HEK293 (cell line): ENCODE results near the gene HIP1.
"Not testable (repeated sequence)": the region's sequence is repeated elsewhere in the genome, so short reads cannot be mapped to it uniquely, and the experiment has no call there.

Source experiments
- CTCF ChIA-PET: fragments of 350-600 bp; formaldehyde crosslinking; extraction: SDS; loops from one replicate; lab custom pipeline; 2021; ENCODE audit warnings: antibody characterized with exemption; lab: Yijun Ruan, JAX
- POLR2A ChIA-PET: fragments of 300-600 bp; formaldehyde crosslinking; extraction: SDS; loops from one replicate; lab custom pipeline; 2020; ENCODE audit warnings: antibody characterized with exemption, inconsistent platforms; lab: Yijun Ruan, JAX
- H3K27ac ChIP-seq: fragments of 200-500 bp; sonication (Bioruptor generic); 2 replicates; pipeline ENCODE4 v1.5.1; 2014; ENCODE audit warnings: low read depth, low read length, control low read depth, inconsistent platforms; ENCODE audit errors: extremely low read depth
- H3K36me3 ChIP-seq, 2 experiments: fragments of 200-500 bp in 1 of 2; sonication (Bioruptor generic) in 1 of 2; 1 replicate in 1 of 2; 2 replicates in 1 of 2; pipeline ENCODE4 v1.5.1; 2014 to 2017; ENCODE audit warnings: inconsistent platforms in 2 of 2, low read length in 2 of 2; ENCODE audit not compliant: control insufficient read depth in 2 of 2, insufficient read depth in 1 of 2
- H3K4me1 ChIP-seq: fragments of 200-500 bp; sonication (Bioruptor generic); 2 replicates; pipeline ENCODE4 v1.5.1; 2014; ENCODE audit warnings: mild to moderate bottlenecking, low read length, inconsistent platforms; ENCODE audit not compliant: control insufficient read depth, insufficient read depth
- H3K4me3 ChIP-seq: 2 replicates; pipeline ENCODE4 v1.5.1; 2011; ENCODE audit warnings: low read depth, mild to moderate bottlenecking, control low read depth, low read length, moderate library complexity
- H3K9me3 ChIP-seq: fragments of 200-500 bp; sonication (Bioruptor generic); 2 replicates; pipeline ENCODE4 v1.5.1; 2014; ENCODE audit warnings: low read depth, low read length, inconsistent platforms; ENCODE audit not compliant: control insufficient read depth, insufficient read depth
- GLIS1 ChIP-seq: fragments of 450-650 bp; formaldehyde crosslinking; IDR thresholded peaks from 2 replicates; pipeline ENCODE4 v1.5.1; 2016; ENCODE audit warnings: missing biosample characterization, missing genetic modification characterization
- GLIS2 ChIP-seq: fragments of 450-650 bp; formaldehyde crosslinking; IDR thresholded peaks from 2 replicates; pipeline ENCODE4 v1.5.1; 2016; ENCODE audit warnings: missing biosample characterization, missing genetic modification characterization
- KLF1 ChIP-seq: fragments of 450-650 bp; formaldehyde crosslinking; IDR thresholded peaks from 2 replicates; pipeline ENCODE4 v1.5.1; 2016; ENCODE audit warnings: missing biosample characterization, missing genetic modification characterization
- KLF17 ChIP-seq: fragments of 450-650 bp; formaldehyde crosslinking; IDR thresholded peaks from 2 replicates; pipeline ENCODE4 v1.5.1; 2016; ENCODE audit warnings: missing biosample characterization, missing genetic modification characterization
- KLF8 ChIP-seq: fragments of 450-650 bp; formaldehyde crosslinking; IDR thresholded peaks from 2 replicates; pipeline ENCODE4 v1.5.1; 2016; ENCODE audit warnings: missing biosample characterization, missing genetic modification characterization
- PATZ1 ChIP-seq: fragments of 450-650 bp; formaldehyde crosslinking; IDR thresholded peaks from 2 replicates; pipeline ENCODE4 v1.5.1; 2016; ENCODE audit warnings: missing biosample characterization, missing genetic modification characterization
- SP3 ChIP-seq: fragments of 450-650 bp; formaldehyde crosslinking; IDR thresholded peaks from 2 replicates; pipeline ENCODE4 v1.5.1; 2016; ENCODE audit warnings: missing biosample characterization, missing genetic modification characterization
- SP7 ChIP-seq: fragments of 450-650 bp; formaldehyde crosslinking; IDR thresholded peaks from 2 replicates; pipeline ENCODE4 v1.5.1; 2016; ENCODE audit warnings: missing biosample characterization, missing genetic modification characterization
- ZBTB10 ChIP-seq: fragments of 450-650 bp; formaldehyde crosslinking; IDR thresholded peaks from 2 replicates; pipeline ENCODE4 v1.5.1; 2016; ENCODE audit warnings: missing biosample characterization, missing genetic modification characterization
- ZBTB20 ChIP-seq: fragments of 450-650 bp; formaldehyde crosslinking; IDR thresholded peaks from 2 replicates; pipeline ENCODE4 v1.5.1; 2016; ENCODE audit warnings: missing biosample characterization, missing genetic modification characterization
- ZBTB48 ChIP-seq: fragments of 450-650 bp; formaldehyde crosslinking; IDR thresholded peaks from 2 replicates; pipeline ENCODE4 v1.5.1; 2016; ENCODE audit warnings: missing biosample characterization, missing genetic modification characterization
- ZBTB7A ChIP-seq: fragments of 450-650 bp; formaldehyde crosslinking; IDR thresholded peaks from 2 replicates; pipeline ENCODE4 v1.5.1; 2016; ENCODE audit warnings: low read depth, missing biosample characterization, missing genetic modification characterization
- ZBTB8A ChIP-seq: fragments of 450-650 bp; formaldehyde crosslinking; IDR thresholded peaks from 2 replicates; pipeline ENCODE4 v1.5.1; 2016; ENCODE audit warnings: missing biosample characterization, missing genetic modification characterization
- ZEB2 ChIP-seq: fragments of 450-650 bp; formaldehyde crosslinking; IDR thresholded peaks from 2 replicates; pipeline ENCODE4 v1.5.1; 2016; ENCODE audit warnings: missing biosample characterization, missing genetic modification characterization
- ZFP69B ChIP-seq: fragments of 450-650 bp; formaldehyde crosslinking; IDR thresholded peaks from 2 replicates; pipeline ENCODE4 v1.5.1; 2016; ENCODE audit warnings: missing biosample characterization, missing genetic modification characterization
- ZIC2 ChIP-seq: fragments of 450-650 bp; formaldehyde crosslinking; IDR thresholded peaks from 2 replicates; pipeline ENCODE4 v1.5.1; 2016; ENCODE audit warnings: missing biosample characterization, missing genetic modification characterization
- ZNF112 ChIP-seq: fragments of 450-650 bp; formaldehyde crosslinking; IDR thresholded peaks from 2 replicates; pipeline ENCODE4 v1.5.0; 2017; ENCODE audit warnings: missing biosample characterization, missing genetic modification characterization
- ZNF132 ChIP-seq: fragments of 450-650 bp; formaldehyde crosslinking; IDR thresholded peaks from 2 replicates; pipeline ENCODE4 v1.5.1; 2017; ENCODE audit warnings: missing biosample characterization, missing genetic modification characterization, borderline replicate concordance
- ZNF335 ChIP-seq: fragments of 450-650 bp; formaldehyde crosslinking; conservative IDR thresholded peaks from 2 replicates; pipeline ENCODE4 v1.5.1; 2016; ENCODE audit warnings: missing biosample characterization, missing genetic modification characterization
- ZNF350 ChIP-seq: fragments of 450-650 bp; formaldehyde crosslinking; IDR thresholded peaks from 2 replicates; pipeline ENCODE4 v1.5.0; 2017; ENCODE audit warnings: missing biosample characterization, mild to moderate bottlenecking, missing genetic modification characterization
- ZNF423 ChIP-seq: fragments of 450-650 bp; formaldehyde crosslinking; IDR thresholded peaks from 2 replicates; pipeline ENCODE4 v1.5.1; 2016; ENCODE audit warnings: missing biosample characterization, missing genetic modification characterization
- ZNF449 ChIP-seq: fragments of 450-650 bp; formaldehyde crosslinking; IDR thresholded peaks from 2 replicates; pipeline ENCODE4 v1.5.1; 2017; ENCODE audit warnings: missing biosample characterization, mild to moderate bottlenecking, missing genetic modification characterization, moderate library complexity
- ZNF473 ChIP-seq: fragments of 450-650 bp; formaldehyde crosslinking; IDR thresholded peaks from 2 replicates; pipeline ENCODE4 v1.5.1; 2017; ENCODE audit warnings: missing biosample characterization, missing genetic modification characterization
- ZNF501 ChIP-seq: fragments of 450-650 bp; formaldehyde crosslinking; IDR thresholded peaks from 2 replicates; pipeline ENCODE4 v1.5.1; 2016; ENCODE audit warnings: missing biosample characterization, missing genetic modification characterization
- ZNF610 ChIP-seq: fragments of 450-650 bp; formaldehyde crosslinking; IDR thresholded peaks from 2 replicates; pipeline ENCODE4 v1.5.1; 2016; ENCODE audit warnings: missing biosample characterization, missing genetic modification characterization, borderline replicate concordance
- ZNF777 ChIP-seq: fragments of 450-650 bp; formaldehyde crosslinking; IDR thresholded peaks from 2 replicates; pipeline ENCODE4 v1.5.1; 2017; ENCODE audit warnings: missing biosample characterization, missing genetic modification characterization, borderline replicate concordance
- ZXDB ChIP-seq: fragments of 450-650 bp; formaldehyde crosslinking; IDR thresholded peaks from 2 replicates; pipeline ENCODE4 v1.5.1; 2016; ENCODE audit warnings: missing biosample characterization, missing genetic modification characterization

HIP1 gene

GRCh38 chr7:75738604-75738974 lies at the start of gene HIP1:
Gene HIP1, minus strand, starts transcription at chr7:75738941. Its CDS starts 21 bp downstream, at chr7:75738920.
- peak within 1 kb of the TSS; percentile 72; the same call in 1 of the 2 replicates for H3K27ac ChIP-seq
- CTCF ChIA-PET: interaction anchor here (0.6 kb wide), 1 partner anchor 55 kb away, joined by 3 read pairs; no protein-coding TSS in a partner anchor

GRCh38 chr7:75788154-75788847 lies 49.6 kb upstream of the HIP1 start:
- CTCF ChIA-PET: interaction anchor here (0.7 kb wide), 1 partner anchor 79 kb away, joined by 3 read pairs; no protein-coding TSS in a partner anchor

More at GRCh38 chr7:75738604-75738974, at the start of gene HIP1:
- POLR2A ChIA-PET: no interaction called here
- Histone ChIP-seq H3K4me3 (peak within 1 kb of the TSS; percentile 96), H3K9me3 (no peaks in the 10 kb centered on the region), H3K4me1 (no peaks in the 10 kb centered on the region), H3K36me3 (no peaks in the 10 kb centered on the region)
- TF ChIP-seq PATZ1 (peak; percentile 62), GLIS1 (tag by site-specific recombination) (peak; percentile 26), ZEB2 (peak; percentile 58), KLF8 (0 out of 2 replicates have a peak, but pooled peaks have one; percentile 6), ZBTB7A (tag by site-specific recombination) (peak; percentile 64; the same call in 1 of the 2 replicates), ZNF777 (tag by site-specific recombination) (peak; percentile 62; the same call in 1 of the 2 replicates), KLF1 (tag by site-specific recombination) (0 out of 2 replicates have a peak, but pooled peaks have one; percentile 22), ZFP69B (tag by site-specific recombination) (0 out of 2 replicates have a peak, but pooled peaks have one; percentile 21), ZBTB10 (tag by site-specific recombination) (peak; percentile 93), SP7 (tag by site-specific recombination) (peak; percentile 11; the same call in 1 of the 2 replicates), ZNF610 (tag by site-specific recombination) (no peak), ZNF350 (tag by site-specific recombination) (no peak), ZNF473 (tag by site-specific recombination) (no peak), SP3 (tag by site-specific recombination) (no peak), ZNF449 (tag by site-specific recombination) (peak; percentile 72), ZNF132 (tag by site-specific recombination) (no peak), ZNF423 (tag by site-specific recombination) (0 out of 2 replicates have a peak, but pooled peaks have one; percentile 45), KLF17 (tag by site-specific recombination) (0 out of 2 replicates have a peak, but pooled peaks have one; percentile 59), GLIS2 (peak; percentile 84), ZBTB8A (tag by site-specific recombination) (0 out of 2 replicates have a peak, but pooled peaks have one; percentile 14), ZBTB20 (peak; percentile 81), ZNF112 (tag by site-specific recombination) (no peak), ZBTB48 (tag by site-specific recombination) (peak; percentile 80), ZNF335 (tag by site-specific recombination) (peak; percentile 98), ZIC2 (tag by site-specific recombination) (peak; percentile 66), ZNF501 (tag by site-specific recombination) (0 out of 2 replicates have a peak, but pooled peaks have one; percentile 42), ZXDB (peak; percentile 86)

More at GRCh38 chr7:75788154-75788847, 49.6 kb upstream of the HIP1 start:
- not testable (repeated sequence) for H3K4me3 ChIP-seq, H3K36me3 ChIP-seq, H3K27ac ChIP-seq, H3K9me3 ChIP-seq, H3K4me1 ChIP-seq
- POLR2A ChIA-PET: interaction anchor here (0.7 kb wide), 1 partner anchor 141 kb away, joined by 3 read pairs; no protein-coding TSS in a partner anchor
